ENCODE results near the gene ERMP1. TPM values are rescaled to one million over a fixed set of nuclear protein-coding genes. Genes with fewer than 3 reads are reported as not detected.

Gene ERMP1
- total and polyA plus RNA-seq, 4 donors, result 3.1 to 21.5 (median 13.0) TPM

- H3K4me1 ChIP-seq (ENCODE audit: control insufficient read depth in 5 of 5, insufficient read depth in 5 of 5, low read length in 5 of 5), result peaks cover 0 to 8% (median 0%) of the 10 kb centered on the region in 5 donors
- no peak for TF ChIP-seq CTCF (IDR thresholded peaks at IDR 0.05; ENCODE audit: control extremely low read depth, extremely low read depth)
- DNase-seq, result no peak
- no peaks in the 10 kb centered on the region for H3K9me3 ChIP-seq (ENCODE audit: control insufficient read depth in 4 of 4, insufficient read depth in 3 of 4, low read length in 3 of 4)
- H3K36me3 ChIP-seq (ENCODE audit: control insufficient read depth in 4 of 4, insufficient read depth in 4 of 4, low read length in 4 of 4), result peaks cover 6 to 31% (median 23%) of the 10 kb centered on the region in 4 donors
- H3K9ac ChIP-seq (ENCODE audit: insufficient read depth in 1 of 2, low read length in 2 of 2), result no peak overlapping the region
- no peak for ATAC-seq (ENCODE audit: insufficient read depth, low FRiP score)
- H3K27ac ChIP-seq (ENCODE audit: low read depth in 1 of 2, low read length in 1 of 2), result no peak overlapping the region
- no peaks in the 10 kb centered on the region for H3K27me3 ChIP-seq (ENCODE audit: control insufficient read depth in 3 of 3, insufficient read depth in 3 of 3, low read length in 2 of 3)
- WGBS, 2 donors, result 94 to 97% methylated on average over 3 of the region's 3 CpGs
- H3K4me3 ChIP-seq, result no peak overlapping the region
These were observed 89.8 kb downstream of the ERMP1 start for GRCh38 chr9:5743109-5743508.

DNA sequence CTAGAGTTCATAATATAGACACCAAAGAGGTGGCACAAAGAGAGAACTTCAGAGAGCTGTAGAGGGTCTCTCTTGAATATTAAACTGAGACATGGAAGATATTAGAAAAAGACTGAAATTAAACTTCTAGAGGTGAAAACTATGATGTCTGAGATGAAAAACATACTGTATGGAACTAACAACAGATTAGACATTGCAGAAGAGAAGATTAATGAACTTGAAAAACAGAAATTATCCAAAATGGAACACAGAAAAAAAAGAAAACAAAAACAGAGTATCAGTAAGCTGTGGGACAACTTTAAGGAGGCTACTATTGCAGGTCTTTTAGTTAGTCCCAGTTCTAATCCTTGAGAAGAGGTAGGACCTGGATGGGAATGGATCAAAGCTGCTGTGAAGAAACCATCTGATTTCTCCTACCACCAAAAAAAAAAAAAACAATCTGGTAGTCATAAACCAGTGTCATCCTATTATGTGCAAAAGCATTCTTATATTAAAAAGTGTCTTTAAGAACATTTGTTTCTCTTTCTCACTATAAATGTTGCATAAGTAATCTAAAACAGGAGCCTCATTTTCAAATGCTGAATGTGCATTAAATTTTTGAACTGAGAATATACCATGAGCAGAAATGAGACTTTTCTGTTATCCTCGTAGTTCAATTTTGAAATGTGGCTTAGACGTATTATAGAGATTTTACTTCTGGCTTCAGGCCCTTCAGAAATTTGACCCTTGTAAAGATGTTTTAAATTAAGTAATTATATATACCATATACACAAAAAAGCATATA lies 96.2 kb downstream of the ERMP1 start:
- no peak for TF ChIP-seq CTCF (IDR thresholded peaks at IDR 0.05; ENCODE audit: control extremely low read depth, extremely low read depth)
- no peak overlapping the region for H3K4me3 ChIP-seq
- no peak overlapping the region for H3K27ac ChIP-seq (ENCODE audit: low read depth in 1 of 2, low read length in 1 of 2)
- no peaks in the 10 kb centered on the region for H3K27me3 ChIP-seq (ENCODE audit: control insufficient read depth in 3 of 3, insufficient read depth in 3 of 3, low read length in 2 of 3)
- H3K9ac ChIP-seq (ENCODE audit: insufficient read depth in 1 of 2, low read length in 2 of 2), result no peak overlapping the region
- no peaks in the 10 kb centered on the region for H3K9me3 ChIP-seq (ENCODE audit: control insufficient read depth in 4 of 4, insufficient read depth in 3 of 4, low read length in 3 of 4)
- ATAC-seq (ENCODE audit: insufficient read depth, low FRiP score) (no peak), DNase-seq (no peak)
- WGBS, 2 donors, result 48 to 74% methylated on average over 2 of the region's 2 CpGs
- H3K4me1 ChIP-seq (ENCODE audit: control insufficient read depth in 5 of 5, insufficient read depth in 5 of 5, low read length in 5 of 5), result no peaks in the 10 kb centered on the region
- H3K36me3 ChIP-seq (ENCODE audit: control insufficient read depth in 4 of 4, insufficient read depth in 4 of 4, low read length in 4 of 4), result peaks cover 8 to 41% (median 14%) of the 10 kb centered on the region in 4 donors

GRCh38 chr9:5735072-5735471 lies 97.8 kb downstream of the ERMP1 start:
- WGBS, 2 donors, result 95 to 97% methylated on average over 2 of the region's 2 CpGs
- no peaks in the 10 kb centered on the region for H3K27me3 ChIP-seq (ENCODE audit: control insufficient read depth in 3 of 3, insufficient read depth in 3 of 3, low read length in 2 of 3)
- H3K36me3 ChIP-seq (ENCODE audit: control insufficient read depth in 4 of 4, insufficient read depth in 4 of 4, low read length in 4 of 4), result peaks cover 8 to 39% (median 13%) of the 10 kb centered on the region in 4 donors
- ATAC-seq (ENCODE audit: insufficient read depth, low FRiP score) (no peak), DNase-seq (no peak)
- H3K27ac ChIP-seq (ENCODE audit: low read depth in 1 of 2, low read length in 1 of 2), result no peak overlapping the region
- no peaks in the 10 kb centered on the region for H3K9me3 ChIP-seq (ENCODE audit: control insufficient read depth in 4 of 4, insufficient read depth in 3 of 4, low read length in 3 of 4)
- TF ChIP-seq CTCF (IDR thresholded peaks at IDR 0.05; ENCODE audit: control extremely low read depth, extremely low read depth), result no peak
- H3K4me3 ChIP-seq, result no peak overlapping the region
- H3K4me1 ChIP-seq (ENCODE audit: control insufficient read depth in 5 of 5, insufficient read depth in 5 of 5, low read length in 5 of 5), result no peaks in the 10 kb centered on the region
- no peak overlapping the region for H3K9ac ChIP-seq (ENCODE audit: insufficient read depth in 1 of 2, low read length in 2 of 2)

Other genes starting within 250 kb of the ERMP1 start
- 10 to 100 TPM; 19.4 to 46.0 TPM for gene RIC1, start 204.0 kb downstream of the ERMP1 start, total RNA-seq
- 1 to 10 TPM; 3.5 to 9.5 TPM for gene RIC1, start 204.0 kb downstream of the ERMP1 start, polyA plus RNA-seq
- not detected for gene MLANA, start 57.8 kb upstream of the ERMP1 start, total RNA-seq
- gene MLANA, start 57.8 kb upstream of the ERMP1 start, polyA plus RNA-seq, result not detected
- gene RANBP6, start 182.5 kb upstream of the ERMP1 start, total RNA-seq, result 10 to 100 TPM; 14.3 to 19.5 TPM
- gene RANBP6, start 182.5 kb upstream of the ERMP1 start, polyA plus RNA-seq, result 10 to 100 TPM in 1 of 2 donors, 1 to 10 TPM in 1; 5.8 to 10.3 TPM